GM19395 (cell line): Measurements from ENCODE around the gene ACSL6.

Experiments
- ATAC-seq: cut with Tn5 transposase; IDR thresholded peaks from one replicate; pipeline ENCODE4 v1.9.1; 2021; ENCODE audit warnings: mild to moderate bottlenecking, moderate library complexity; ENCODE audit not compliant: unreplicated experiment

The ACSL6 gene

GRCh38 chr5:131984956-131985665, 26.3 kb downstream of the ACSL6 start:
- ATAC-seq: no peak

- ATAC-seq: no peak
These were observed 28.1 kb downstream of the ACSL6 start for GRCh38 chr5:131983244-131983771.

GRCh38 chr5:131981516-131981915, 29.9 kb downstream of the ACSL6 start:
- ATAC-seq: no peak

DNA sequence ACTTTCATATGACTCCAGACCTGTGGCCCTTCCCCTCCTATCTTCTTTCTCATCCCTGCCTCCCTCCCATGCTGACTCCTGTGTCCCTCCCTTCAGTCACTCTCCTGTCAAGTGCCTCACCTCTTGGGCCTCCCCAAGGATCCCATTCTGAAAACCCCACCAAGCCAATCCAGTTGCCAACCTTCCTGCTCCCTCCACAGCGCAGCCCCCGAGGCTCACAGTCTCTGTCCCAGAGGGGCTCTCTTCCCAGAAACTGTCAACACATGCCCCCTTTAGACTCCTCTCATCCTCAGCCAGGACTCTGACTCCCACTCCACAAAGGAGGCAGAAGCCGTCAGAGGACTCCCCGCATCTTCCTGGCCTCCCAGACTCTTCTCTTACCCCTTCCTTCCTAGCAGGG, 30.8 kb downstream of the ACSL6 start:
- no peak for ATAC-seq

DNA sequence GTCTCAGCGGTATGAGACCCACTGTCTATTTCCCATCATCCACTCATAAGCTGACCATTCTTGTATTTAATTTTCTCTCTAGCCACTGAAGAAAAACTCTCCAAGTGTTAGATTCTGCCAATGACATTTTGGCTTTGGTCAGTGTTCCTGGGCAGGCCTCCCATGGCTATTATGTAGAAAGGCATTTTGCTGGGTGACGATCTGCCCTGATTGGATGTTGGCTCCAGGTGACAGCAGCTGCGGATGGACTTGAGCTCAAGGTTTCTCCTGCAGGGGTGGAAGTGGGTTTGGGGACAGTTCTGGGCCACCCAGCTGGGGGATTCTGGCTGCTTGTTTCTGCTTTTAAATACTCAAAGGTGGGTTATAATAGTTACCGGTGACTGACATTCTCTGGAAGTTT, 31.6 kb downstream of the ACSL6 start:
- no peak for ATAC-seq

GRCh38 chr5:131977212-131977604, 34.2 kb downstream of the ACSL6 start:
- ATAC-seq: no peak

GRCh38 chr5:131976414-131977211, 34.8 kb downstream of the ACSL6 start:
- no peak for ATAC-seq

- ATAC-seq: no peak
These were observed 36.3 kb downstream of the ACSL6 start for GRCh38 chr5:131974956-131975726.

- ATAC-seq: no peak
These were observed 36.9 kb downstream of the ACSL6 start for GRCh38 chr5:131974622-131974955.

- ATAC-seq: no peak
These were observed 37.4 kb downstream of the ACSL6 start for GRCh38 chr5:131974016-131974415.

GRCh38 chr5:131973089-131973712, 38.3 kb downstream of the ACSL6 start:
- no peak for ATAC-seq

DNA sequence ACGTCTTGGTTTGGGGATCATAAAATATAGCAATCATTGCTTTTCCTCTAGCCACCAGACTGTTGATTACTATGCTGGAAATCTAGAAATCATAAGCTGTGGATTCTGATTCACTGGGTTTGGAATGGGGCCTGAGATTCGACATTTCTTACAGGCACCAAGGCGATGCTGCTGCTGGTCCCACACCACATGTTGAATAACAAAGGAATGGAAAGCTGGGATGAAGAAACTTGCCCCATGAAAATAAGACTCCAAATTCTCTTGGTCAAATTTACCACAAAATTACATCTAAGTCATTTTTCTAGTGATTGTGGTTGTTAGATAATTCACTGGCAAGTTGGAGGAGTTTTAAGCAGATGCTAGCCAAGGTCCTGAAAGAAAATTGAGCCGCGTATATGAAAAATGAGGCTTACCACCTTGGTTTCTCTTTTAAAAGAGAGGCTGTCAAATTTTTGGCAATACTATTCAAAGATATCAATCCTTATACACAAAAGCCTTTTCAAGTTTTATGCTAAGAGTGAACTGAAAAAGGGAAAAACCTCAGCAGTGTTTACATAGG, 43.0 kb downstream of the ACSL6 start:
- ATAC-seq: no peak

- ATAC-seq: no peak
These were observed 44.9 kb downstream of the ACSL6 start for GRCh38 chr5:131966551-131966950.

DNA sequence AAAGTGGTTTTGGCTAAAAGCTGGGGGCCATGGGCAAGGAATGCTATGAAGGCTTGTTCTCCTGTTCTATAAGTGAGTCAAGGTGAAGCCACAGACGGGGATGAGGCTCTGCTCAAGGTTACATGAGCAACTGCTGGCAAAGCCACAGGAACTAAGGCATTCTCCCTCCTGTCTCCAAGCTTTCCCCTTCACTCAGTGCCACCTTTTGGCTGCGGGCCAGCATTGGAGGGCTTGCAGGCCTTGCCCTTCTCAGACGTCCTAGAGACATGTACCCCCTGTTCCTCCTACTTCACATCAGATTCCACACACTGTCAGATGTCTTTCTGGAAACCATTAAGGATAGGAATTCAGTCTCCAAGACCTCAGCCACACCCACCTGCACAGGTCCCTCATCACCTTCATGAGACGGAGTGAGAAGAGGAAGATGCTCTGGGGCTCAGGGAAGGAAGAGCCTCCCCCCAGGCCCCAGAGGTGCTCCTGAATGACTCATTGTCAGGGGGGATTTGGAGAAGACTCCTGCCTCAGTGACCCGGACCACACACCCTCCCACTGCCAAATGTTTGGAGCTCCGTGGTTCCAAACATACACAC, 45.5 kb downstream of the ACSL6 start:
- ATAC-seq: no peak

- ATAC-seq: no peak
These were observed 51.6 kb downstream of the ACSL6 start for GRCh38 chr5:131959906-131960305.

GRCh38 chr5:131959136-131959535, 52.3 kb downstream of the ACSL6 start:
- ATAC-seq: no peak

- ATAC-seq: no peak
These were observed 53.6 kb downstream of the ACSL6 start for GRCh38 chr5:131957721-131958441.

- ATAC-seq: no peak
These were observed 57.5 kb downstream of the ACSL6 start for GRCh38 chr5:131953969-131954368.

DNA sequence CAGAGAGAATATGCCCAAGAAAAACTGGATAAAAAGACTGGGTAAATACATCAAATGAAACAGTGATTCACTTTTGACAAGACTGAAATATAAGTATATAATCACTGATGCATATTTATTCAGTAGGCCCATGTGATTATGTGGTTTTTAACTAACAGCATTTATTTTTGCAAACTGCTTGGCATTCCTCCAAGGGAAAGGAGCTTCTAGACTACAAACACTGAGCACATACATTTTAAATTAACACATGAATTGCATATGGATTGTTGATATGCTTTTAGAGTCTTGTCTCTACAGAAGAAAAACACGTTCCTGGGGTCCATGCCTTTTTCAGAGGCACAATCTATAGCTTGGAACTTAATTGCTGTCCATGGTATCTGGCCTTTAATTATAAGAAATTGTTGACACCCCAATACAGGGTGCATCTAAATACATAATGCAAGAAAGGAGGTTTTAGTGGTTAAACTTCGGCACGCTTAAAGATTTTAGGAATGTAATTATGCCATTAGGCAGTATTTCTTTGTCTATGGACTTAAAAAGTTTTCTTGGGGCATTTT, 59.1 kb downstream of the ACSL6 start:
- ATAC-seq: no peak
